ENCODE measurements around the gene NOTUM. TPM values are rescaled to one million over a fixed set of nuclear protein-coding genes. Genes with fewer than 3 reads are reported as not detected.

Gene NOTUM
- total RNA-seq, 1 experiment from 2014 or later: not detected

DNA sequence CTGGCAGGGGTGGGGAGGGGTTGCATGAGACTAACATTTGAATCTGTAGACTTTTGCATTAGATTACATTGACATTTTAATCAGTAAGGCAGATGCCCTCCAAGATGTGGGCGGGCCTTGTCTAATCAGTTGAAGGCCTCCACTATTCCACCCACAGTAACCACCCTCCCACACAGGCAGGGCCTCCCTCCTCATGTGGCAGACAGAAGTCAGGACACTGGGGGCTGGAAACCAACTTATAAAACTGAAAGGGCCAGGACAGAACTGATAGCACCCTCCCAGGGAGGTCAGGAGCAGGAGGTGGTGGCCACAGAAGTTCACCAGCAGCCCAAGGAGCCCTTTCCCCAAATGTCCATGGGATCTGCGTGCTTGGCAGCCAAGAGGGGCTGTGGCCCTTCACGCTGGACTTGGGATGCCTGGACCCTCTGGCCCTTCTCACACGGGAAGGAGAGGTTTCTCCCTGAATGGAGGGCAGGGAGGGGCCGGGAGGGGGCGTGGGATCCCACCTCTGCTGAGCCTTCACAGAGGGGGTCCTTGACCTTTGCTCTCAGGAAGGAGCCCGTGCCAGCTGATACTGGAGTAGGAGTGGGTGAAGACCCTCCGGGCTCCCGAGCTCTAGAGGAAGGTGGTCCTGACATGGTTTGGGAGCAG lies 28.5 kb downstream of the NOTUM start:
- Histone ChIP-seq H3K9me2 (ENCODE audit: insufficient read depth) (no peaks in the 10 kb centered on the region), H3K36me3 (ENCODE audit: low read depth) (no peaks in the 10 kb centered on the region), H3K4me1 (replicated peaks; ENCODE audit: insufficient read depth) (peaks cover 4% of the 10 kb centered on the region; the same call in 1 of the 2 replicates), H3K9me3 (ENCODE audit: insufficient read depth, low read depth) (no peaks in the 10 kb centered on the region), H3K27me3 (ENCODE audit: insufficient read depth, low read depth) (no peaks in the 10 kb centered on the region), H4K20me1 (ENCODE audit: insufficient read depth) (no peaks in the 10 kb centered on the region), H3K4me3 (no peak overlapping the region), H3K79me2 (ENCODE audit: low read depth) (no peaks in the 10 kb centered on the region), H3F3A (ENCODE audit: insufficient read depth, low read depth) (no peaks in the 10 kb centered on the region; the same call in 1 of the 2 replicates), H3K27ac (no peak overlapping the region), H2AFZ (no peak overlapping the region), H3K4me2 (no peak overlapping the region)
- TF ChIP-seq, protein P1, sequence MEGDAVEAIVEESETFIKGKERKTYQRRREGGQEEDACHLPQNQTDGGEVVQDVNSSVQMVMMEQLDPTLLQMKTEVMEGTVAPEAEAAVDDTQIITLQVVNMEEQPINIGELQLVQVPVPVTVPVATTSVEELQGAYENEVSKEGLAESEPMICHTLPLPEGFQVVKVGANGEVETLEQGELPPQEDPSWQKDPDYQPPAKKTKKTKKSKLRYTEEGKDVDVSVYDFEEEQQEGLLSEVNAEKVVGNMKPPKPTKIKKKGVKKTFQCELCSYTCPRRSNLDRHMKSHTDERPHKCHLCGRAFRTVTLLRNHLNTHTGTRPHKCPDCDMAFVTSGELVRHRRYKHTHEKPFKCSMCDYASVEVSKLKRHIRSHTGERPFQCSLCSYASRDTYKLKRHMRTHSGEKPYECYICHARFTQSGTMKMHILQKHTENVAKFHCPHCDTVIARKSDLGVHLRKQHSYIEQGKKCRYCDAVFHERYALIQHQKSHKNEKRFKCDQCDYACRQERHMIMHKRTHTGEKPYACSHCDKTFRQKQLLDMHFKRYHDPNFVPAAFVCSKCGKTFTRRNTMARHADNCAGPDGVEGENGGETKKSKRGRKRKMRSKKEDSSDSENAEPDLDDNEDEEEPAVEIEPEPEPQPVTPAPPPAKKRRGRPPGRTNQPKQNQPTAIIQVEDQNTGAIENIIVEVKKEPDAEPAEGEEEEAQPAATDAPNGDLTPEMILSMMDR (conservative IDR thresholded peaks at IDR 0.05): no peak
- no peak for DNase-seq
- intact Hi-C loops (cut with micrococcal nuclease; ENCODE audit: unreplicated experiment): no loop called here
- POLR2A ChIA-PET (ENCODE audit: unreplicated experiment): interaction anchor here (0.5 to 0.6 kb wide), 2 partner anchors 90 to 202 kb away, joined by 3 to 14 read pairs; partner anchors contain the start of gene CENPX
- CTCF ChIA-PET: no interaction called here
- TSS peak; percentile 21 for BruUV-seq (replicated peaks)

GRCh38 chr17:81931557-81932332 lies 29.2 kb downstream of the NOTUM start:
- no peak overlapping the region for H3K27ac ChIP-seq
- H3K79me2 ChIP-seq (ENCODE audit: low read depth): peaks cover 4% of the 10 kb centered on the region; the same call in 1 of the 2 replicates
- H3K4me2 ChIP-seq: no peak overlapping the region
- DNase-seq: no peak
- TF ChIP-seq EZH2 (IDR thresholded peaks at IDR 0.05; ENCODE audit: low read depth): no peak
- TF ChIP-seq, protein P1 (conservative IDR thresholded peaks at IDR 0.05): no peak
- H3K4me3 ChIP-seq: no peak overlapping the region
- intact Hi-C loops (cut with micrococcal nuclease; ENCODE audit: unreplicated experiment): no loop called here
- H3K36me3 ChIP-seq (ENCODE audit: low read depth): no peaks in the 10 kb centered on the region
- H3K27me3 ChIP-seq (ENCODE audit: insufficient read depth, low read depth): no peaks in the 10 kb centered on the region
- no TSS peak for BruUV-seq (replicated peaks)
- no peaks in the 10 kb centered on the region for H4K20me1 ChIP-seq (ENCODE audit: insufficient read depth)
- POLR2A ChIA-PET (ENCODE audit: unreplicated experiment): no interaction called here
- H3K4me1 ChIP-seq (replicated peaks; ENCODE audit: insufficient read depth): peaks cover 4% of the 10 kb centered on the region; the same call in 1 of the 2 replicates
- CTCF ChIA-PET: no interaction called here
- no peak overlapping the region for H2AFZ ChIP-seq
- no peaks in the 10 kb centered on the region; the same call in 1 of the 2 replicates for H3F3A ChIP-seq (ENCODE audit: insufficient read depth, low read depth)
- no peaks in the 10 kb centered on the region for H3K9me2 ChIP-seq (ENCODE audit: insufficient read depth)
- H3K9me3 ChIP-seq (ENCODE audit: insufficient read depth, low read depth): no peaks in the 10 kb centered on the region

- Histone ChIP-seq H3K4me2 (no peak overlapping the region), H4K20me1 (ENCODE audit: insufficient read depth) (0 out of 2 replicates have a peak, but pooled peaks cover under 1% of the 10 kb centered on the region), H3K4me3 (no peak overlapping the region), H3K9me2 (ENCODE audit: insufficient read depth) (no peaks in the 10 kb centered on the region), H3K27me3 (ENCODE audit: insufficient read depth, low read depth) (no peaks in the 10 kb centered on the region), H3K4me1 (replicated peaks; ENCODE audit: insufficient read depth) (peaks cover 5% of the 10 kb centered on the region), H3K9me3 (ENCODE audit: insufficient read depth, low read depth) (no peaks in the 10 kb centered on the region), H3K36me3 (ENCODE audit: low read depth) (no peaks in the 10 kb centered on the region), H3F3A (ENCODE audit: insufficient read depth, low read depth) (peaks cover 2% of the 10 kb centered on the region; the same call in 1 of the 2 replicates), H2AFZ (no peak overlapping the region), H3K27ac (no peak overlapping the region), H3K79me2 (ENCODE audit: low read depth) (peaks cover 9% of the 10 kb centered on the region)
- intact Hi-C loops (cut with micrococcal nuclease; ENCODE audit: unreplicated experiment): no loop called here
- DNase-seq: no peak
- ChIA-PET POLR2A (ENCODE audit: unreplicated experiment) (no interaction called here), CTCF (no interaction called here)
- BruUV-seq (replicated peaks): no TSS peak
- TF ChIP-seq EZH2 (IDR thresholded peaks at IDR 0.05; ENCODE audit: low read depth): no peak
- TF ChIP-seq, protein P1 (conservative IDR thresholded peaks at IDR 0.05): no peak
Measured at GRCh38 chr17:81931189-81931556, 29.8 kb downstream of the NOTUM start.

Data from PC-9 (cell line).